H1 (cell line): ENCODE data around the gene ANO9. TPM values are rescaled to one million over a fixed set of nuclear protein-coding genes. Genes with fewer than 3 reads are reported as not detected.
A peak's percentile ranks its signal among the peaks of the same experiment; 100 is the strongest.

Experiments
- CTCF ChIA-PET: fragments of 300-600 bp; sonication (Branson Sonifier 250); formaldehyde crosslinking; loops from one replicate; lab custom pipeline; 2021; ENCODE audit not compliant: partially characterized antibody; lab: Charles Lee
- POLR2A ChIA-PET: fragments of 300-600 bp; sonication (Branson Sonifier 250); formaldehyde crosslinking; loops from one replicate; lab custom pipeline; 2021; ENCODE audit warnings: inconsistent platforms; ENCODE audit not compliant: partially characterized antibody; lab: Charles Lee
- DNase-seq, 2 experiments: peaks; one replicate each; pipeline versions ENCODE4 v3.0.0 to v3.0.0-alpha.2; 2010 to 2022; ENCODE audit warnings: low spot score in 2 of 2, low read depth in 1 of 2, mixed read lengths in 1 of 2
- FAIRE-seq: peaks from 2 replicates; lab custom pipeline; 2011; peaks lifted over from hg19 to GRCh38; lab: Jason Lieb, UNC
- H2AFZ ChIP-seq: 2 replicates; pipeline ENCODE4 v1.8.1; 2012; ENCODE audit warnings: low read length, inconsistent platforms
- H2AK5ac ChIP-seq: 2 replicates; pipeline ENCODE4 v1.6.1; 2013; ENCODE audit warnings: low read depth, low read length
- H2BK120ac ChIP-seq: replicated peaks from 2 replicates; pipeline ENCODE3; 2013; ENCODE audit warnings: low read depth, low read length, inconsistent platforms
- H2BK12ac ChIP-seq: 2 replicates; pipeline ENCODE4 v1.6.1; 2013; ENCODE audit warnings: low read depth, low read length
- H2BK15ac ChIP-seq: 2 replicates; pipeline ENCODE4 v1.6.1; 2013; ENCODE audit warnings: low read length
- H2BK20ac ChIP-seq: 2 replicates; pipeline ENCODE4 v1.6.1; 2013; ENCODE audit warnings: low read length
- H2BK5ac ChIP-seq: 2 replicates; pipeline ENCODE4 v1.6.1; 2013; ENCODE audit warnings: low read depth, low read length
- H3K14ac ChIP-seq: 2 replicates; pipeline ENCODE4 v1.6.1; 2013; ENCODE audit warnings: inconsistent platforms; ENCODE audit not compliant: insufficient read length
- H3K18ac ChIP-seq: 2 replicates; pipeline ENCODE4 v1.6.1; 2013; ENCODE audit warnings: low read length; ENCODE audit errors: extremely low read depth
- H3K23ac ChIP-seq: 2 replicates; pipeline ENCODE4 v1.6.1; 2013; ENCODE audit warnings: inconsistent platforms; ENCODE audit not compliant: insufficient read length
- H3K23me2 ChIP-seq: 2 replicates; pipeline ENCODE4 v1.6.1; 2013; ENCODE audit warnings: low read depth, low read length
- H3K27ac ChIP-seq: 2 replicates; pipeline ENCODE4 v1.6.1; 2011; ENCODE audit warnings: low read depth, low read length, inconsistent platforms
- H3K27me3 ChIP-seq, 4 experiments: replicated peaks in 1 of 4; 1 replicate in 1 of 4; 2 replicates in 3 of 4; pipeline versions ENCODE4 v1.6.1 to v1.8.1; 2011 to 2013; ENCODE audit warnings: low read length in 3 of 4, mild to moderate bottlenecking in 3 of 4, inconsistent platforms in 2 of 4, mixed read lengths in 2 of 4, moderate library complexity in 1 of 4; ENCODE audit not compliant: control insufficient read depth in 3 of 4, insufficient read depth in 3 of 4; ENCODE audit errors: extremely low read depth in 1 of 4
- H3K36me3 ChIP-seq, 4 experiments: 2 replicates each; pipeline versions ENCODE4 v1.6.1 to v1.8.1; 2011 to 2013; ENCODE audit warnings: mild to moderate bottlenecking in 4 of 4, low read length in 3 of 4, moderate library complexity in 2 of 4, control low read depth in 1 of 4, inconsistent platforms in 1 of 4; ENCODE audit not compliant: insufficient read depth in 4 of 4, control insufficient read depth in 2 of 4
- H3K4ac ChIP-seq: replicated peaks from 2 replicates; pipeline ENCODE3; 2013; ENCODE audit warnings: low read length, low read depth, mixed read lengths, inconsistent platforms; ENCODE audit not compliant: insufficient read length
- H3K4me1 ChIP-seq, 4 experiments: replicated peaks in 1 of 4; 1 replicate in 1 of 4; 2 replicates in 3 of 4; pipeline versions ENCODE4 v1.6.1 to v1.8.1; 2011 to 2013; ENCODE audit warnings: low read length in 3 of 4, inconsistent platforms in 2 of 4, mixed read lengths in 1 of 4; ENCODE audit not compliant: insufficient read depth in 4 of 4, control insufficient read depth in 3 of 4
- H3K4me2 ChIP-seq, 2 experiments: 2 replicates each; pipeline versions ENCODE4 v1.6.1 to v1.8.1; 2011 to 2013; ENCODE audit warnings: low read depth in 2 of 2, low read length in 2 of 2, control low read depth in 1 of 2, inconsistent platforms in 1 of 2, mild to moderate bottlenecking in 1 of 2; ENCODE audit not compliant: insufficient read depth in 1 of 2
- H3K4me3 ChIP-seq, 4 experiments: fragments of 200-600, 300-600 bp in 1 of 4; sonication (generic), shearing (Covaris generic), sonication (Bioruptor Twin) in 1 of 4; 2 replicates each; pipeline versions ENCODE4 v1.5.1 to v1.8.1; 2011 to 2016; ENCODE audit warnings: low read length in 4 of 4, low read depth in 3 of 4, control low read depth in 2 of 4, inconsistent platforms in 2 of 4, mild to moderate bottlenecking in 2 of 4, mixed read lengths in 1 of 4, moderate library complexity in 1 of 4; ENCODE audit not compliant: insufficient read depth in 2 of 4; ENCODE audit errors: extremely low read depth in 1 of 4
- H3K56ac ChIP-seq: replicated peaks from 2 replicates; pipeline ENCODE3; 2013; ENCODE audit warnings: low read depth, mild to moderate bottlenecking, mixed read lengths, low read length, inconsistent platforms; ENCODE audit not compliant: insufficient read length
- H3K79me1 ChIP-seq: 2 replicates; pipeline ENCODE4 v1.6.1; 2013; ENCODE audit warnings: low read depth, low read length, control low read depth
- H3K79me2 ChIP-seq, 2 experiments: 2 replicates each; pipeline versions ENCODE4 v1.6.1 to v1.8.1; 2012 to 2013; ENCODE audit warnings: low read length in 2 of 2, mild to moderate bottlenecking in 2 of 2, inconsistent platforms in 1 of 2; ENCODE audit not compliant: insufficient read depth in 2 of 2, control insufficient read depth in 1 of 2
- H3K9ac ChIP-seq, 4 experiments: replicated peaks in 1 of 4; 1 replicate in 1 of 4; 2 replicates in 3 of 4; pipeline versions ENCODE4 v1.6.1 to v1.8.1; 2011 to 2013; ENCODE audit warnings: low read depth in 3 of 4, low read length in 3 of 4, control low read depth in 2 of 4, mild to moderate bottlenecking in 2 of 4, moderate library complexity in 2 of 4, inconsistent platforms in 1 of 4; ENCODE audit errors: extremely low read depth in 1 of 4
- H3K9me3 ChIP-seq, 2 experiments: 2 replicates each; pipeline versions ENCODE4 v1.6.1 to v1.8.1; 2012 to 2013; ENCODE audit warnings: mild to moderate bottlenecking in 2 of 2, moderate library complexity in 2 of 2, control low read depth in 1 of 2, inconsistent platforms in 1 of 2, low read depth in 1 of 2, low read length in 1 of 2, mixed read lengths in 1 of 2; ENCODE audit not compliant: insufficient read depth in 2 of 2
- H4K20me1 ChIP-seq, 2 experiments: replicated peaks in 1 of 2; 2 replicates each; pipeline versions ENCODE3 to v1.8.1; 2011 to 2013; ENCODE audit warnings: inconsistent platforms in 2 of 2, low read length in 2 of 2, mild to moderate bottlenecking in 1 of 2; ENCODE audit not compliant: insufficient read depth in 2 of 2, control insufficient read depth in 1 of 2
- H4K5ac ChIP-seq: 2 replicates; pipeline ENCODE4 v1.6.1; 2013; ENCODE audit warnings: low read length, low read depth, mixed read lengths, inconsistent platforms; ENCODE audit not compliant: insufficient read length
- H4K8ac ChIP-seq: 2 replicates; pipeline ENCODE4 v1.8.0; 2013; ENCODE audit warnings: mild to moderate bottlenecking, moderate library complexity, low read length, inconsistent platforms; ENCODE audit not compliant: insufficient read depth; ENCODE audit errors: extremely low read depth
- H4K91ac ChIP-seq: replicated peaks from 2 replicates; pipeline ENCODE3; 2013; ENCODE audit warnings: low read length, mixed read lengths, inconsistent platforms; ENCODE audit not compliant: insufficient read length
- NANOG ChIP-seq: IDR thresholded peaks from 2 replicates; pipeline ENCODE4 v1.6.1; 2011; ENCODE audit warnings: low read length, low read depth, mild to moderate bottlenecking, inconsistent platforms; ENCODE audit not compliant: insufficient read depth, poor library complexity, severe bottlenecking
- PHF8 ChIP-seq: fragments of 200-600 bp; sonication (generic); conservative IDR thresholded peaks from 2 replicates; pipeline ENCODE4 v1.7.1; 2012; ENCODE audit warnings: low read depth, mild to moderate bottlenecking, inconsistent platforms, low read length, moderate library complexity
- POLR2AphosphoS5 ChIP-seq: IDR thresholded peaks from 2 replicates; pipeline ENCODE4 v1.6.1; 2011; ENCODE audit warnings: low read depth, low read length
- SIX5 ChIP-seq: IDR thresholded peaks from 2 replicates; pipeline ENCODE4 v1.6.1; 2011; ENCODE audit warnings: mild to moderate bottlenecking, low read depth, low read length
- SUZ12 ChIP-seq: fragments of 200-600 bp; sonication (generic); IDR thresholded peaks from 2 replicates; pipeline ENCODE4 v1.6.1; 2012; ENCODE audit warnings: mild to moderate bottlenecking, inconsistent platforms, low read length, moderate library complexity, mixed read lengths
- WGBS, 2 experiments: shearing (Covaris generic) in 1 of 2; methylation state at CpG; one replicate each; pipeline versions ENCODE4 v1.1.6 to v1.1.7; 2013 to 2015; ENCODE audit warnings: low lambda C conversion rate in 2 of 2, mixed read lengths in 2 of 2, inconsistent platforms in 1 of 2, low coverage in 1 of 2, missing lambda C conversion rate in 1 of 2; ENCODE audit not compliant: insufficient replicate concordance in 2 of 2, insufficient coverage in 1 of 2, insufficient read length in 1 of 2; ENCODE audit errors: extremely low coverage in 1 of 2, missing lambda C conversion rate in 1 of 2; 5-methylcytosine and 5-hydroxymethylcytosine counted together
- polyA plus RNA-seq, 7 experiments: library from polyadenylated mRNA; depleted of rRNA in 3 of 7; stranded (reverse) in 5 of 7; unstranded in 2 of 7; fragments of >200 nt in 5 of 7; fragments of 200-250 nt in 2 of 7; gene quantifications; 1 replicate in 5 of 7; 2 replicates in 1 of 7; 4 replicates in 1 of 7; pipeline versions ENCODE4 v1.2.1 to v1.2.3, GENCODE V29; 2011 to 2013; ENCODE audit warnings: missing spikeins in 2 of 7, mixed read lengths in 2 of 7
- total RNA-seq: library from RNA; stranded (reverse); fragmentation: NEBNext Ultra II Directional; extraction: Animal tissue kit (Norgen Biotek cat#: 25700); gene quantifications from 2 replicates; pipeline ENCODE4 v1.2.1, GENCODE V29; 2021
- TF ChIP-seq, protein P1 (sequence below): IDR thresholded peaks from 2 replicates; pipeline ENCODE4 v1.6.1; 2011; ENCODE audit warnings: low read depth, mild to moderate bottlenecking, low read length; ENCODE audit not compliant: insufficient read depth

ANO9 gene
- total and polyA plus RNA-seq, 2 of the 8 experiments (the other 6 are each of a cell fraction or from before 2014, with no cell fraction given): 20.0 to 20.7 TPM

DNA sequence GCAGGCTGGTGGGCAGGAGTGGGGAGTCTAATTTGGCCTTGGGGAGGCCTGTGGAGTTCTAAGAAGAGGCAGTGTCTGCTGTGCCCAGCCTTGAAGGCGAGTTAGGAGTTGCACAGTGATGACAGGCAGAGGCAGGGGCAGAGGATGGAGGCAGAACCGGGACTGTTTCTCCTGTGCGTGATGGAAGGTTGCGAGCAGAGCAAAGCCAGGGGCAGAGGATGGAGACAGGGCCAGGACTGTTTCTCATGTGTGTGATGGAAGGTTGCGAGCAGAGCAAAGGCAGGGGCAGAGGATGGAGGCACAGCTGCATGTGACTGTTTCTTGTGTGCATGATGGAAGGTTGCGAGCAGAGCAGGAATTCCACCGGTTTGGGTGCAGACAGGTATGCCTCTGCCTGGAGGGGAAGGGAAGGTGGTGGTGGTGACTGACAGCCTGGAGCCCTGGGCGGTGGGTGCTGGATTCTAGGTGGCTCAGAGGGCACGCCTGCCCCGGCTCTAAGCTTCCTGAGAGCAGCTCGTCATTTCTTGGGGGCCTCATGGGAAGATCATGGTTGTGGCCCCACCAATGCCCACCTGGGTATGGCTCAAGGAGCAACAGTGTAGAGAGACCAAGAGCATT, 63.8 kb downstream of the ANO9 start:
- Histone ChIP-seq H3K9ac (no peak overlapping the region), H3K27ac (no peak overlapping the region), H3K9me3 (no peaks in the 10 kb centered on the region), H3K23me2 (no peaks in the 10 kb centered on the region), H4K5ac (no peak overlapping the region), H3K4me1 (no peaks in the 10 kb centered on the region), H2BK5ac (0 out of 2 replicates have a peak overlapping the region, but pooled peaks have one; percentile 24), H3K4me2 (no peak overlapping the region), H3K36me3 (peaks cover 7 to 57% (median 15%) of the 10 kb centered on the region in 4 experiments; a peak in 7 of 8 replicates), H2AK5ac (no peak overlapping the region), H2AFZ (no peak overlapping the region)
- no peak for DNase-seq
- TF ChIP-seq POLR2AphosphoS5 (0 out of 2 replicates have a peak, but pooled peaks have one; percentile 8), PHF8 (no peak), NANOG (no peak), SIX5 (no peak), SUZ12 (no peak)
- TF ChIP-seq, protein P1, sequence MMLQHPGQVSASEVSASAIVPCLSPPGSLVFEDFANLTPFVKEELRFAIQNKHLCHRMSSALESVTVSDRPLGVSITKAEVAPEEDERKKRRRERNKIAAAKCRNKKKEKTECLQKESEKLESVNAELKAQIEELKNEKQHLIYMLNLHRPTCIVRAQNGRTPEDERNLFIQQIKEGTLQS: no peak
- TF ChIP-seq, all 59 proteins: peak for 1
- no peak overlapping the region for H3K4me3 ChIP-seq
- no peak overlapping the region for H2BK12ac ChIP-seq
- H2BK120ac ChIP-seq: no peak overlapping the region
- no peak overlapping the region for H2BK20ac ChIP-seq
- ChIA-PET POLR2A (interaction anchor here (0.8 to 1.8 kb wide), 5 partner anchors 8 to 38 kb away, joined by 3 to 7 read pairs (median 6); no protein-coding TSS in a partner anchor), CTCF (interaction anchor here (1.3 to 1.6 kb wide), 2 partner anchors 8 to 16 kb away, joined by 3 to 4 read pairs; no protein-coding TSS in a partner anchor)
- peaks cover 0 to 6% of the 10 kb centered on the region in 2 experiments for H4K20me1 ChIP-seq
- H3K18ac ChIP-seq: no peak overlapping the region
- H4K91ac ChIP-seq: no peak overlapping the region
- H3K4ac ChIP-seq: no peak overlapping the region
- no peaks in the 10 kb centered on the region for H3K27me3 ChIP-seq
- FAIRE-seq: no peak
- H3K23ac ChIP-seq: no peak overlapping the region
- no peak overlapping the region for H3K14ac ChIP-seq
- H4K8ac ChIP-seq: no peak overlapping the region
- no peaks in the 10 kb centered on the region for H3K79me1 ChIP-seq
- no peaks in the 10 kb centered on the region for H3K79me2 ChIP-seq
- 86% methylated on average over 11 of the region's 11 CpGs; no CpG with 5 or more reads in 1 of the 2 experiments for WGBS, 2 experiments
- no peak overlapping the region for H3K56ac ChIP-seq
- no peak overlapping the region for H2BK15ac ChIP-seq
